Activated CD8-positive, alpha-beta memory T cell treated with anti-CD3 and anti-CD28 coated beads, Interleukin-2, amount 10 ng/mL, durations not matched to agents 7 days and 5 days (primary cell): ENCODE measurements around the gene SLC39A1. TPM values are rescaled to one million over a fixed set of nuclear protein-coding genes. Genes with fewer than 3 reads are reported as not detected.
"Not testable (repeated sequence)": the region's sequence is repeated elsewhere in the genome, so short reads cannot be mapped to it uniquely, and the experiment has no call there.

ENCODE experiments used
- ATAC-seq: fragments of 150-1000 bp; cut with Tn5 transposase; one replicate; pipeline ENCODE4 v1.10.0; 2021; ENCODE audit warnings: moderate library complexity
- CTCF ChIA-PET: fragments of 350-600 bp; sonication (Branson Sonifier 250); formaldehyde crosslinking; loops from one replicate; lab custom pipeline; 2021; ENCODE audit warnings: antibody characterized with exemption; lab: Charles Lee
- DNase-seq: peaks from one replicate; pipeline ENCODE4 v3.0.0-alpha.2; 2020
- H3K27ac Mint-ChIP-seq: one replicate; pipeline ENCODE4 v1.8.0; 2021; ENCODE audit warnings: mild to moderate bottlenecking, mixed read lengths
- H3K27me3 Mint-ChIP-seq: one replicate; pipeline ENCODE4 v1.8.0; 2021; ENCODE audit warnings: mixed read lengths
- H3K36me3 Mint-ChIP-seq: one replicate; pipeline ENCODE4 v1.8.0; 2021; ENCODE audit warnings: mild to moderate bottlenecking, mixed read lengths
- H3K4me1 Mint-ChIP-seq: one replicate; pipeline ENCODE4 v1.8.0; 2021; ENCODE audit warnings: mixed read lengths
- H3K4me3 Mint-ChIP-seq: one replicate; pipeline ENCODE4 v1.8.0; 2021; ENCODE audit warnings: mild to moderate bottlenecking, moderate library complexity, mixed read lengths
- H3K9me3 Mint-ChIP-seq: one replicate; pipeline ENCODE4 v1.8.0; 2022; ENCODE audit warnings: low read depth, mixed read lengths
- microRNA-seq: library from miRNA; unstranded; fragments of <30 nt; microRNA quantifications from one replicate; pipeline ENCODE4 v1.2.0, GENCODE V29; 2022
- total RNA-seq, 2 experiments: library from RNA; stranded (reverse); gene quantifications; one replicate each; pipeline ENCODE4 v1.2.3, GENCODE V29; 2021

Gene SLC39A1
- total RNA-seq, 2 experiments from 2014 or later = 38.1 to 48.0 TPM

GRCh38 chr1:153916297-153916696 lies 47.0 kb downstream of the SLC39A1 start:
- no peak overlapping the region for H3K27ac Mint-ChIP-seq
- H3K36me3 Mint-ChIP-seq = peaks cover 24% of the 10 kb centered on the region
- H3K27me3 Mint-ChIP-seq = no peaks in the 10 kb centered on the region
- ATAC-seq = no peak
- peaks cover 39% of the 10 kb centered on the region for H3K4me1 Mint-ChIP-seq
- DNase-seq = no peak
- no peak overlapping the region for H3K4me3 Mint-ChIP-seq
- CTCF ChIA-PET = interaction anchor here (1.1 kb wide), 1 partner anchor 31 kb away, joined by 3 read pairs; no protein-coding TSS in a partner anchor
- no peaks in the 10 kb centered on the region for H3K9me3 Mint-ChIP-seq

- CTCF ChIA-PET = no interaction called here
- no peaks in the 10 kb centered on the region for H3K27me3 Mint-ChIP-seq
- no peak overlapping the region for H3K27ac Mint-ChIP-seq
- no peak for DNase-seq
- H3K9me3 Mint-ChIP-seq = no peaks in the 10 kb centered on the region
- H3K4me1 Mint-ChIP-seq = peaks cover 7% of the 10 kb centered on the region
- ATAC-seq = no peak
- no peak overlapping the region for H3K4me3 Mint-ChIP-seq
- peaks cover 18% of the 10 kb centered on the region for H3K36me3 Mint-ChIP-seq
Observed at GRCh38 chr1:153912349-153912748, 51.0 kb downstream of the SLC39A1 start.

GRCh38 chr1:153910560-153910959 lies 52.8 kb downstream of the SLC39A1 start:
- not testable (repeated sequence) for H3K27ac Mint-ChIP-seq, H3K9me3 Mint-ChIP-seq, H3K4me3 Mint-ChIP-seq, ATAC-seq, DNase-seq, H3K27me3 Mint-ChIP-seq
- H3K4me1 Mint-ChIP-seq = peaks cover 14% of the 10 kb centered on the region
- H3K36me3 Mint-ChIP-seq = peaks cover 25% of the 10 kb centered on the region
- CTCF ChIA-PET = interaction anchor here (0.6 to 2.0 kb wide), 5 partner anchors 9 to 89 kb away, joined by 3 to 5 read pairs (median 4); no protein-coding TSS in a partner anchor

Small RNA genes lying within 50 kb of the gene (microRNA-seq; reads per million reads assigned to microRNA genes)
- not detected for gene MIR6737

Other genes with a start within 250 kb of the SLC39A1 start
- 10 to 100 TPM; 50.2 to 51.5 TPM for gene INTS3, start 235.5 kb downstream of the SLC39A1 start, total RNA-seq
- 10 to 100 TPM; 39.8 to 43.0 TPM for gene SLC27A3, start 188.1 kb downstream of the SLC39A1 start, total RNA-seq
- 10 to 100 TPM; 72.5 to 77.9 TPM for gene GATAD2B, start 40.6 kb downstream of the SLC39A1 start, total RNA-seq
- gene DENND4B, start 16.8 kb downstream of the SLC39A1 start, total RNA-seq = 100 to 1,000 TPM; 147 to 173 TPM
- 10 to 100 TPM; 86.3 to 98.5 TPM for gene CRTC2, start 4.9 kb downstream of the SLC39A1 start, total RNA-seq
- 1 to 10 TPM; 6.3 to 8.5 TPM for gene CREB3L4, start 4.4 kb upstream of the SLC39A1 start, total RNA-seq
- gene JTB, start 14.1 kb upstream of the SLC39A1 start, total RNA-seq = 100 to 1,000 TPM; 127 to 156 TPM
- 1 to 10 TPM; 4.2 to 6.3 TPM for gene RAB13, start 22.8 kb upstream of the SLC39A1 start, total RNA-seq
- gene RPS27, start 27.2 kb upstream of the SLC39A1 start, total RNA-seq = 1,000 to 10,000 TPM; 1,223 to 1,678 TPM
- gene NUP210L, start 191.5 kb upstream of the SLC39A1 start, total RNA-seq = under 1 TPM in 1 of 2 experiments, not detected in 1; 0.09 TPM
- 100 to 1,000 TPM; 678 to 780 TPM for gene TPM3, start 228.6 kb upstream of the SLC39A1 start, total RNA-seq
- not detected for gene CFAP141, start 242.8 kb upstream of the SLC39A1 start, total RNA-seq